GM19372 (cell line): ENCODE data around the gene TRIM41.
"Not testable (repeated sequence)": the region's sequence is repeated elsewhere in the genome, so short reads cannot be mapped to it uniquely, and the experiment has no call there.

ENCODE experiments used
- ATAC-seq: cut with Tn5 transposase; IDR thresholded peaks from one replicate; pipeline ENCODE4 v1.9.1; 2021; ENCODE audit warnings: mild to moderate bottlenecking, low read depth, moderate library complexity; ENCODE audit not compliant: unreplicated experiment

Gene TRIM41

GRCh38 chr5:181223058-181223728 lies at the start of gene TRIM41:
Gene TRIM41, plus strand, starts transcription at chr5:181223281. Its CDS starts 719 bp downstream, at chr5:181224000.
- ATAC-seq: peak; percentile 57

GRCh38 chr5:181173420-181174342 lies 49.4 kb upstream of the TRIM41 start:
- peak; percentile 58 for ATAC-seq

GRCh38 chr5:181176254-181176952 lies 46.7 kb upstream of the TRIM41 start:
- ATAC-seq: no peak

GRCh38 chr5:181177559-181177958 lies 45.5 kb upstream of the TRIM41 start:
- ATAC-seq: not testable (repeated sequence)

- ATAC-seq: peak; percentile 54
Measured at GRCh38 chr5:181181650-181182565, 41.2 kb upstream of the TRIM41 start.

- no peak for ATAC-seq
Measured at GRCh38 chr5:181182651-181183050, 40.4 kb upstream of the TRIM41 start.

- ATAC-seq: no peak
Measured at GRCh38 chr5:181184845-181185216, 38.2 kb upstream of the TRIM41 start.

- ATAC-seq: no peak
Measured at GRCh38 chr5:181185560-181185959, 37.5 kb upstream of the TRIM41 start.

- ATAC-seq: no peak
Measured at GRCh38 chr5:181186022-181186421, 37.1 kb upstream of the TRIM41 start.

GRCh38 chr5:181186986-181187499 lies 36.0 kb upstream of the TRIM41 start:
- ATAC-seq: no peak

GRCh38 chr5:181187500-181188213 lies 35.4 kb upstream of the TRIM41 start:
- ATAC-seq: no peak

GRCh38 chr5:181188700-181189362 lies 34.2 kb upstream of the TRIM41 start:
- ATAC-seq: no peak

- ATAC-seq: no peak
Measured at GRCh38 chr5:181189363-181189961, 33.6 kb upstream of the TRIM41 start.

- no peak for ATAC-seq
Measured at GRCh38 chr5:181189962-181190710, 32.9 kb upstream of the TRIM41 start.

GRCh38 chr5:181190711-181191525 lies 32.2 kb upstream of the TRIM41 start:
- peak; percentile 16 for ATAC-seq

- ATAC-seq: peak; percentile 54
Measured at GRCh38 chr5:181191526-181192336, 31.4 kb upstream of the TRIM41 start.
